Renal pelvis (tissue), 4 donors: ENCODE measurements around the gene RUFY3. TPM values are rescaled to one million over a fixed set of nuclear protein-coding genes. Genes with fewer than 3 reads are reported as not detected.
"Not testable (repeated sequence)": the region's sequence is repeated elsewhere in the genome, so short reads cannot be mapped to it uniquely, and the experiment has no call there.

Experiments used
- DNase-seq: peaks from one replicate; pipeline ENCODE4 v3.0.0-alpha.2; 2013
- polyA plus RNA-seq, 3 donors: library from polyadenylated mRNA; unstranded; fragments of 120-200 nt; gene quantifications; one replicate each; pipeline ENCODE4 v1.2.1, GENCODE V29; 2013; ENCODE audit not compliant: insufficient read length in 3 of 3

RUFY3 gene
- polyA plus RNA-seq, 3 donors: 93.1 to 186 (median 178) TPM

DNA sequence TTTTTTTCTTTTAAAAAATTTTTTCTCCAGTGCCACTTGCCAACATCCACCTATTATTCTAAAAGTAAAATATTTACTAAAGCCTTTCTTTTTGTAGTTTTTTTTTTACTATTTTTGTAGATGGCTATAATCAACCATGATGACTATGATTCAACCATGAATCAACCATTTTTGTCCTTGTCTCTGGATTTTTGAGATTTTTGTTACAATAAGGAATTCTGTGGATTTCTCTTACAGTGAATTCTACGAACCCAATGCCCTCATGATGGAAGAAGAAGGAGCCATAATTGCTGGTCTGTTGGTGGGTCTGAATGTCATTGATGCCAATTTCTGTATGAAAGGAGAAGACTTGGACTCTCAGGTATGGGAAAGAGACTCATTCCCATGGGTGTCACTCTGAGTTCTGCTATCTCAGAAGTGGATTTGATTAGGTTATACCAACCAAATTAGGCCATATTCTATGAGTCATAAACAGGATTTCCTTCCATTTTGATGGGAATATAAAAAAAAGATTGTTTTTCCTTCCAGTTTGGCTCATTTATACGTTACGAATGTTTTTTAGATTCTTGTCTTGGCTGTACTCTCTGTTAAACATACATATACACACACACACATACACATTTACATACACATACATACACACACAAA lies 46.7 kb downstream of the RUFY3 start:
- no peak for DNase-seq

DNA sequence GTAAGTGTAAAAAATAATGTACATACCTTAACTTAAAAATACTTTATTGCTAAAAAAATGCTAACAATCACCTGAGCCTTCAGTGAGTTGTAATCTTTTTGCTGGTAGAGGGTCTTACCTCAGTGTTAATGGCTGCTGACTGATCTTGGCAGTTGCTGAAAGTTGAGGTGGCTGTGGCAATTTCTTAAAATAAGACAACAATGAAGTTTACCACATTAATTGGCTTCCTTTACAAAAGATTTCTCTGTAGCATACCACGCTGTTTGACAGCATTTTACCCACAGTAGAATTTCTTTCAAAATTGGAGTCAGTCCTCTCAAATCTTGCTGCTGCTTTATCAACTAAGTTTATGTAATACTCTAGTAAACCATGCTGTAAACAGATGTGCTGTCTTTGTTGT lies 47.6 kb downstream of the RUFY3 start:
- not testable (repeated sequence) for DNase-seq

DNA sequence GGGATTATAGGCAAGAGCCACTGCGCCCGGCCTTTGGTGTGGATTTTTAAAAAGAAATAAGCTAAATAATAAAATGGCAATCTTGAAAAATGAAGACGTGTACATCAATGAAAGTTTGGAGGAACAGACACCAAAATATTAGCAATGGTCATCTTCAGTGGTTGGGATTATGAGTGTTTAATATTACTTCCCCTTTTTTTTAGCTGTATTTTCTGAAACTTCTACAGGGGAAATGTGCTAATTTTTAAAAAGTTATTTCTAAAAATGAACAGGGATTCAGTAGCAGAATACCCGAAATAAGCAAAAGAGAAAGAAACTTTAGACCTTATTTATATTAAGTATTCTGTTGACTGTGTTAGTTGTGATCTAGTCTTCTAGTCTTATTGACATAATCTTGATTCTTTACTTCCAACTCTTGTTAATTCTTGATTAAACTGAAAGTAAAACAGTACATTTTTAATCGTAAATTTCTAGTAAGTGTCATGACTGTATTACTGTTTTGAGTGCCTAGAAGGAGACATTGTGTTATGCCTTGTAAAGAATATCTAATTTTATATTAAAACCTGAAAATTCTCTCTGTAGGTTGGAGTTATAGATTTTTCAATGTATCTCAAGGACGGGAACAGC lies 51.3 kb downstream of the RUFY3 start:
- DNase-seq: no peak

DNA sequence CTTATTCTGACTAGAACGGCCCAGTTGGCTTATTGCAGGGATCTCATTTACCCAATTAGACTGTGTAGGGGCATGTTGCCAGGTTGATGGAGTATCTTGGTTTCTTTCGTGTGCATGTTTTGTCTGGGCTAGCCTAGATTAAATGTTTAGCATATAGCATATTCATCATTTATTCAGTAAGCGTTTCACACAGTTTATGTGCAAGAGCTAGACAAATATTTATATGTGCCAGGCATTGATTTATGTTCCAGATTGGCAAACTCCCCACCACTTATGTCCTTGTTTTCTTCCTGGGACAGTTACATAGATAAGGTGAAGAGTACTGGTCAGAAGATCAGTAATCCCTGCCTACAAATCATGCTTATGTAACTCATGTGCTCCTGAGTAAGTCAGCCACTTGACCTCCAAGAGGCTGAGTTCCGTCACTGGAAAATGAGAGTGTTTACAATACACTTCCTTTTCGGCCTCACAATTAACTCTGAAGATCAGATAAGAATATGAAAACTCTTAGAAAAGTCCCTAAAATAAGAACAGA lies 57.2 kb downstream of the RUFY3 start:
- DNase-seq: peak; percentile 26

DNA sequence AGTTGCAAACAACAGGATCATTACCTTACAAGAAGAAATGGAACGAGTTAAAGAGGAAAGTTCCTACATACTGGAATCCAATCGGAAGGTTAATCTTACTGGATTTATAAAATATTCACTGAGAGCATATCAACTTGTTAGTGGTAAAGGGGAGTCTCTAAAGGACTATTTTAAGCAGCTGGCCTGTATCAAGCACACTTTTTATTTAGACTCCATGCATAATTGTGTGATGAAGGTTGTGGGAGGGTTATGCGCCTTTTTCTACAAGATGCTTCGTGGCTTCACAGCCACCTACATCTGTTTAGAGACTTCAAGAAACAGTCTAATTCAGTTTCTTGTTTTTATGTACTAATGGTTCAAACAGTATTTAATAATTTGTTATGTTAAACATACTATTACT lies 61.3 kb downstream of the RUFY3 start:
- no peak for DNase-seq

DNA sequence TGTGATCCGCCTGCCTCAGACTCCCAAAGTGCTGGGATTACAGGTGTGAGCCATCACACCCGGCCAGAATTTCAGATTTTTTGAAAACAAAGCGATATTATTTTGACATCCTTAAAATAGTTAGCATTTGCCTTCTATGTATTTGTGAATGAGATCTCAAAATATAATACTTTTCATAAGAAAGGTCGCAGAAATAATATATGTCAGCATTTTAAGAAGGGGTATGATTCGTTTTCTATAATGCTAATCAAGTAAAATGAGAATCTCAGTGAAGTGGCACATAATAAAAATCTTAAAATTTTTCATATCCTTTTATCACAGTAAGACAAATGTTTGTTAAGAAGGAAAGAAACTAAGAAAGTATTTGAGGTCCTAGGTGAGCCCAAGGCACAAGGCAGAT lies 65.7 kb downstream of the RUFY3 start:
- DNase-seq: no peak

DNA sequence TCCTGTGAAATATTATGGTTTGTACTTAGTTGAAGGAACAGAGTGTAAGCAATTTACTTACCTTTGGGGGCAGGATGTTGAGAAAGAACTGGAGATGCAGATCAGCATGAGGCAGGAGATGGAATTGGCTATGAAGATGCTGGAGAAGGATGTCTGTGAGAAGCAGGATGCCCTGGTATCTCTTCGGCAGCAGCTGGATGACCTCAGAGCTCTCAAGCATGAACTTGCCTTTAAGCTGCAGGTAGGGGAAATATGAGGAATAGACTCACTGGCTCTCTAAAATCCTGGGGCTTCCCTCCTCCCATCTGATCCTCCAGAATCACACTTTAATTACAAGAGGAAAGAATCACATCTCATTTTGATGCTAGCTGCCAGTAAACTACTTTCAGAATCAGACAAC lies 67.0 kb downstream of the RUFY3 start:
- no peak for DNase-seq

DNA sequence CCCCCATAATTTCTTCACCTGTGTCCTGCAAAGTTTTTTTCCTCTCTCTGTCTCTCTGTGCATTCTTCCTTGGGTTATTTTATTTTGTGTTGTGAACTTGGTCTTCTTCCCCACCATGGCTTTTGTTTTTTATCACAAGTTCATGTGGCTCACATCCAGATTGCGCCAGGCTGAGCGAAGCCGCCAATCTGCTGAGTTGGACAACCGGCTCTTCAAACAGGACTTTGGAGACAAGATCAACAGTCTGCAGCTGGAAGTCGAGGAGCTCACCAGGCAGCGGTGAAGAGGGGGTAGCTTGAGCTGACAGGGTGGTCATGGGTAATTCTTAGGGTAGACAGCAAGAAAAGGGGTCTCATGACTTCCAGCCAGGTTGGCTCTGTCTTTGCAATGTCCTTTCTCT lies 71.9 kb downstream of the RUFY3 start:
- no peak for DNase-seq

DNA sequence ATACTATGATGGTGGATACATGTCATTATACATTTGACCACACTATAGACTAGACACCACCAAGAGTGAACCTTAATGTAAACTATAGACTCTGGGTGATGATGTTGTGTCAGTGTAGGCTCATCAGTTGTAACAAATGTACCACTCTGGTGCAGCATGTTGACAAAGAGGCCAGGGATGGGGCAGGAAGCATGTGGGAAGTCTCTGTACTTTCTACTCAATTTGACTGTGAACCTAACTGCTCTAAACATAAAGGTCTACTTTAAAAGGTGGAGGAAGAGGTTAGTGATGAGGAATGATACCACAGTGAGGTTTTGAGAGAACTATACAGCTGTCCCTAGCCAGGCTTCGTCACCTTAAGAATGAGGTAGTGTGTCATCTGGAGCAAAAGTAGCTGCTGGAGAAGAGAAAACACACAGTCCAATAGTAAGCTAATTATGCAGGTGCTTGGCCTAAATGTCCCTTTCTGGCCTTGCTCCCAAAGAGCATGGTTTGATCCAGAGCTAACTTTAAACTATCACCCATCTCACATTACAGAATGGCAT lies 79.6 kb downstream of the RUFY3 start:
- DNase-seq: no peak

DNA sequence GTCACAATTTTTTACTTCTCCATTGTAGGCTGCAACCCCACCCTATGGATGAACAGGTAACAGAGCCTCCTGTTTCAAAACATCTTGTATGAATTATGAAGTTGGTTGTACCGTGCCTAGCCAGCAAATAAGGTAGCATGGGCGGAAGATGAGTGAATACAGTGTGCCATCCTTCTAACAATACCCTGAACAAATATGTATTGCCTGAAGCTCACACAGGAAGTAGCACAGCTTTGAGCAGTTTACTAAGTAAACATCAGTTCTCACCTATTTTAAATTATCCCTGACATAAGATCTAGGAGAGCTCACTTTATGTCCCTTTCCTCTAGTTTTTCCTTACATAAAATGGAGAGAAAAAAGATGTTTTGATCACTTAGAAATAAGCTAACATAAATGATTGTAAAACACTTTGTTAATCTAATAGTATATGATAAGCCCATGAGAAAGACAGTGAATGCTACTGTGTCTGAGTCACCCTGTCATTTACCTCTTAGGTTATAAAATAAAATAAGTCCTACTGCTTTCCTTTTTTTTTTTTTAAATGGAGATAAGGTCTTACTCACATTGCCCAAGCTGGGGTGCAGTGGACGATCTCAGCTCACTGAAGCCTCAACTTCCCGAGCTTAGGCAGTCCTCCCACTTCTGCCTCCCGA lies 81.3 kb downstream of the RUFY3 start:
- DNase-seq: no peak

DNA sequence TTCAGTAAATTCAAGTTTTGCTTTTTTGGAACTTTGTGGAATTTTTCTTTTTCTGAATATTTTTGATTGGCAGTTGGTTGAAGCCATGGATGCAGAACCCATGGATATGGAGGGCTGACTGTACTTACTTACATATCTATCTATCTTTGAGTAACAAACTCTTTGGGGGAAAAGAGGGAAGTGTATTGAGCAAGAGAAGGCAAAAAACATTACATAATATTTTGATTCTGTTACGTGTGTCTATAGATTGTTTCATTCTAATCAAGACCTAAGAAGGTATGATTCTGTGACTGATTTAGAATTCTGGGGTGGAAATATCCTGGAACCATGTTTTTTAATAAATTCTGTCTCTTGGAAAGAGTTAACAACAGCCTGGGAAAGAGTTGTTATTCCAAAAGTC lies 86.4 kb downstream of the RUFY3 start:
- DNase-seq: no peak

DNA sequence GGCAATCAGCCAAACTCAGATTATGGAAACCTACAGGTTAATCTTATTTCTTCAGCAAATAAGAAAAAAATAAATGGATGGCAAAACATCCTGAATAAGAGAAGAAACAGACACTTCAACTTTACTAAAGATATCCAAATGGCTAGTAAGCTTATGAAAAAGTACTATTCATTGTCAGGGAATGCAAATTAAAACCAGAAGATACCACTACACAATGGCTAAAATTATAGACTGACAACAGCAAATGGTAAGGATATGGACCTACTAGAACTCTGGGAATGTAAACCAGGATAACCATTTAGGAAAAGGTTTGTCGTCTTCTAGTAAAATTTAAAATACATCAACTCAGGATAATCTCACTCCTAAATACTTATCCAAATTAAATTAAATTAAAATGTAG lies 93.6 kb downstream of the RUFY3 start:
- DNase-seq: no peak

DNA sequence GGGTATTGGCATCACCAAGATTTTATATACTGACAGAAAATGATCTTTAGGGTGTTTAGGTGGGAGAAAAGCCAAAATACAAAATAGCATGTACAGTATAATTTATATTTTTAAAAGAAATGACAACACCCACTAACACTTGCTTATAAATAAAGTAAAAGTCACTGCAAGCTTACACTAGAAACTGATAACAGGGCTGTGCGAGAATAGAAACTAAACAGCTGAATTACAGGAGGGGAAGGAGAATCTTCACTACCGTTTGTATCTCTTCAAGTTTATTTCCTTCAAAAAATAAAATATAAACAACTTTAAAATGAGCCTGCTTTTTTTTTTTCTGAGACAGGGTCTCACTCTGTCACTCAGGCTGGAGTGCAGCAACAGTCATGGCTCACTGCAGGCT lies 95.1 kb downstream of the RUFY3 start:
- DNase-seq: no peak

DNA sequence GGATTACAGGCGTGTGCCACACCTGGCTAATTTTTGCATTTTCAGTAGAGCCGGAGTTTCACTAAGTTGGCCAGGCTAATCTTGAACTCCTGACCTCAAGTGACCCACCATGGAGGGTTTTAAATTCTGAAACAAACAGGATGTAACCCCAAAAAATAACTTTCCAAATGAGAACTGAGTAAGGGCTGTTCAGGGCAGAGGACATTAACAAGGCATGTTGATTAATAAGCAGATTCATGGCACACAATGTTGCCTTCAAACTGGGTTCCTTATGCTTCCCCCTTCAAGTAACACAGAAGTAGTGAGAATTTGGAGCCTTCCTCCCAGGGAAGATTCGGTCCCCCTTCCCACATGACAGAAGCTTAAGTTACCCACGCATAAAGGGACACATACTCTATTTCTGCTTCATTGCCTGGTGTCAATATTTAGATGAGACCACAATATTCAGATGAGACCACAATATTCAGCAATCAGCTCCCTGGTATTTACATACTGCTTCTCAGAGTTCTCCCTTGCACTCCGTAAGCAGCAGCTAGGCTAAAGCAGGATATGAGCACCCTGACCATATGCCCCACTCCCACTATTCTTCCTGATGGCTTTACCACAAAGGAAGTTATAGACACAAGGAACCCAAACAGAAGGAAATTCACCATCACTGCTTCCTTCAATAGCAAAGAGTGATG lies 96.5 kb downstream of the RUFY3 start:
- no peak for DNase-seq

DNA sequence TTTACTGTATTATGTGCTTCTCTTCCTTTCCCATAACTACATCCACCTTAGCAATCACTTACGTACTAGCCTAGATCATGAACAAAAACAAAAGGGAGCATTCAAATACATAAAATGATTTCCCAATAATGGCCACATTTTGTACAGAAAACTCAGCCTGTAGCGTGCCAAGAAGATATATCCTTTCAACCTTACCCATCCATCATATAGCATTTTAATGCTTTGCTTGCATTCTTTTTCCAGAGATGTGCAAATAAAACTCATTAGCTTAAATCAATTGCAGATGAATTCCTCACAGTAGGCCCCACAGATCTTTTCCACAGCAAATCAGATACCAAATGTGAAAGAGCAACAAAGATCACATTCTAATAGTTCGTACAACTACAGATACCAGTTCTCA lies 97.2 kb downstream of the RUFY3 start:
- no peak for DNase-seq

DNA sequence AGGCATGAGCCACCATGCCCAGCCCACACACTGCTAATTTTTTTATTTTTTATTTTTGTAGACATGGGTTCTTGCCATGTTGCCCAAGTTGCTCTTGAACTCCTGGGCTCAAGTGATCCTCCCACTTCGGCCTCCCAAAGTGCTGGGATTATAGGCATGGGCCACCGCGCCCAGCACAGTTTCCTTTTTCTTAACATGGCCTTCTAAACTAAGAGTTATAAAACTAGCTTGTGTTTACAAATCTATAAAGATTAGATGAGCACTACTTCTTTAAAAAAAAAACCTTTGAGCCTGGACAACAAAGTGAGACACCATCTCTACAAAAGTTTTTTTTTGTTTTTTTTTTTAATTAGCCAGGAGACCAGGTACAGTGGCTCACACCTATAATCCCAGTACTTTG lies 107.3 kb downstream of the RUFY3 start:
- DNase-seq: no peak

DNA sequence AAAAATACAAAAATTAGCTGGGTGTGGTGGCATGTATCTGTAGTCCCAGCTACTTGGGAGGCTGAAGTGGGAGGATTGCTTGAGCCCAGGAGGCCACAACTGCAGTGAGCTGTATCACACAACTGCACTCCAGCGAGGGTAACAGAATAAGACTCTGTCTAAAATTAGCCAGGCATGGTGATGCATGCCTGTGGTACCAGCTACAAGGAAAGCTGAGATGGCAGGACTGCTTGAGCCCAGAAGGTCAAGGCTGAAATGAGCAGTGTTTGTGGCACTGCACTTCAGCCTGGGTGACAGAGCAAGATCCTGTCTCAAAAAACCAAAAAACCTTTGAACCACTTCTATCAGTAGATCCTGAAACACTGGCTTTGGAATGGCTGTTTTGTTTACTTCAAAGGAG lies 107.7 kb downstream of the RUFY3 start:
- no peak for DNase-seq

DNA sequence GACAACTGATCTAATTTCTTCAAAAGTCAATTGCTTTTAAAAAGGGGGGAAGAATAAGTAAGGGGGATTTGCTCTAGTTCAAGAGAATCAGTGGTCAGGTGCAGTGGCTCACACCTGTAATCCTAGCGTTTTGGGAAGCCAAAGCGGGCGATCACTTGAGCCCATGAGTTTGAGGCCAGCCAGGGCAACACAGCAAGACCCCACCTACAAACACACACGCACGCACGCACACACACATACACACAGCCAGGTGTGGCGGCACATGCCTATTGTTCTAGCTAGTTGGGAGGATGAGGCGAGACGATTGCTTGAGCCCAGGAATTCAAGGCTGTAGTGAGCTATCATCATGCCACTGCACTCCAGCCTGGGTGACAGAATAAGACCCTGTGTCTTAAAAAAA lies 108.3 kb downstream of the RUFY3 start:
- no peak for DNase-seq

DNA sequence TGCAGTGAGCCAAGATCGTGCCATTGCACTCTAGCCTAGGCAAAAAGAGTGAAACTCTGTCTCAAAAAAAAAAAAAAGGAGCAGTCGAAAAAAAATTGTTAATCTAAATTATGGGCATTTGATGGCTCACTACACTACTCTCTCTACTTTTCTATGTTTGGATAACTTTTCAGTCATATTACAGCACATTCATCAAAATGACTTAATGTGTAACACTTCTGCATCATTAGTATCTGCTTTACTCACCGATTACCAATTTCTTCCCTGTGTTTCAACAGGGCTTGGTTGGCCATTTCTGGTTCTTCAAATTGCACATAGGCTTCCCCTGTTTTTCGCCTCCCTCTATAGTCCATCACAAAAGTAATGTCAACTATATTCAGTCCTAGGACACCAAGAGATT lies 109.5 kb downstream of the RUFY3 start:
- DNase-seq: no peak

DNA sequence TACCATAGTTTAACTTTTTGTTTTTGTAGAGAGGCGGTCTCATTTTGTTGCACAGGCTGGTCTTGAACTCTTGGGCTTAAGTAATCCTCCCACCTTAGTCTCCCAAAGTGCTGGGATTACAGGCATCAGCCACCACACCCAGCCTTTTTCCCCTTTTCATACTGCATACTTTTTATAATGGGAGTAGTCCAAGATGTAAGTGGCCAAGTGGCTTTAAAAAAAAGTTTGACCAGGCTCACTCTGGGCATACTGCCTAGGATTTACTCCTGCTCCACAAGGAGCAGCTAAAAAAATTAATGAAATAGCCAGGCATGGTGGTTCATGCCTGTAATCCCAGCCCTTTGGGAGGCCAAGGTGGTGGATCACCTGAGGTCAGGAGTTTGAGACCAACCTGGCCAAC lies 111.9 kb downstream of the RUFY3 start:
- DNase-seq: no peak

DNA sequence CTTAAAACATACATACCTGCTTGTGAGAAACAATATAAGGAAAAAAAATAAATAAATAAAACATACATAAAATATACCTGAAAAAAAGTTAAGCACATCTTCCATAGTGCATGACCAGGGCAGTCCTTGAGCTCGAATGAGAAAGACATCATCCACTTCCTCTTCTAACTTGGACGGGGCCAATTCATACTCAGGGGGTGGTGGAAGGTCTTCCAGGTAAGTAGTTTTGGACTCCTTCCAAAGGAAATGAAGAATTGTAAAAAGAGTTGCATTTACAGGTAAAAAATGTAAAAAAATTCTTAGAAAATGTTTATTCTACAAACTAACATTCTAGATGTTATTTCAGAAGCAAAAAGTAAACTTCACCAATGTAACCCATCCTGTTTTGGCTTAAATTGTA lies 114.3 kb downstream of the RUFY3 start:
- no peak for DNase-seq

DNA sequence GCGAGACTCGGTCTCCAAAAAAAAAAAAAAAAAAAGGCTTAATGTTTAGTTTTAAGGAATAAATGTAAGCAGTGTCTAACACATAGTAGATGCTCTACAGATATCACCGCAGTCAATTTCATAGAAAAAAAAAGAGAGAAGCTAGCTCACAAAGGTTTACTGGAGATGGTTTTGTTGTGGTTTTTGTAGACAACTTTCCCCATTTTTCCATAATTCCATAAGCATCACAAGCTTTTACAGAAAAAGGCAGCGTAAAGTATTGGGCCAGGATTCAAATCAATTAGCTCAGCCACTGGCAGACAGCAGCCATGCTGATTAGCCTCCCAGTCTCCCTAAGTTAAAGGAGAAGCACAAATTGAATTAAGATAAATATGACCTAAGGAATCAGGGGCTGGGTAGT lies 116.4 kb downstream of the RUFY3 start:
- DNase-seq: no peak
